T follicular helper cell (primary cell): ENCODE data around the gene ADAMTS9.

ENCODE experiments used
- DNase-seq: peaks from one replicate; pipeline ENCODE4 v3.0.0-alpha.2; 2020; ENCODE audit warnings: low read depth

Gene ADAMTS9

DNA sequence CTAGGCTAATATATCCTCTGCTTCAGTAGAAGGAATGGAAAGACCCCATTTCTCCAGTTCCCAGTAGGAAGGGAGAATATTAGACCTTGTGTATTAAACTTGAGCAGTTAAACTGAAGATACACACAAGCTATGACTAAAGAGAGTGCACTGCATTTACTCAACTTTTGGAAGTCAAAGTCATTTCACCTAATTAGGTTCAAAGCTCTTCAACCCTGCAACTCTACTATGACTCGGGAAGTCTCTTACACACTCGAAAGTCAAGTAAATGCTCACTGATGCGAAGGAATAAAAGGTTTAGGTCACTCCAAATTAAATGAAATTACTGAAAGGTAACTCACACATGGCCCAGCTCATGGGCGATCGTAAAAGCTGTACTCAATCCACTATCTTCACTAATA, 33.8 kb downstream of the ADAMTS9 start:
- no peak for DNase-seq

- no peak for DNase-seq
Measured at GRCh38 chr3:64653101-64653500, 34.7 kb downstream of the ADAMTS9 start.

DNA sequence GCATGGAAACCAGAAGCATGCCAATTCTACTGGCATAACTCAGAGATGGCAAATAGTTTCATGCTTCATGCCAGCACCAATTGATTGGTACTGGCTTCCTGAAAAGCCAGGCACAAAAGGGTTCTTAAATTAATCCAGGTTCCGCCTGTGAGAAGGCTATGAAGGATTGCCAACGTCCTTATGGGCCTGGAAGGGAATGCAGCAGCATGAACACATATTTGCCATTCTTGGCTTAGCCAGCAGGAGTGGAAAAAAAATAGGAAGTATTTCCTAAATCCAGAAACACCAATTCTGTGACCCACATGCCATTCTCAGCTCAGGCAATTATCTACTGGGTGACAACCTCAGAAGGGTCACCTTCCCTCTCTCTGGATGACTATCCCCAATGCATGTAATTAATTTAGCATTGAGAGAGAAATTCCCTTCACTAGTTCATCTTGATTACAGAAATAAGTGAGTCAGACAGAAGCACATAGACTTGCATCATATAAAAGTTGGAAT, 36.0 kb downstream of the ADAMTS9 start:
- no peak for DNase-seq

GRCh38 chr3:64651303-64651702, 36.5 kb downstream of the ADAMTS9 start:
- no peak for DNase-seq

- no peak for DNase-seq
Measured at GRCh38 chr3:64650715-64651114, 37.1 kb downstream of the ADAMTS9 start.

GRCh38 chr3:64650096-64650622, 37.6 kb downstream of the ADAMTS9 start:
- DNase-seq = no peak

DNA sequence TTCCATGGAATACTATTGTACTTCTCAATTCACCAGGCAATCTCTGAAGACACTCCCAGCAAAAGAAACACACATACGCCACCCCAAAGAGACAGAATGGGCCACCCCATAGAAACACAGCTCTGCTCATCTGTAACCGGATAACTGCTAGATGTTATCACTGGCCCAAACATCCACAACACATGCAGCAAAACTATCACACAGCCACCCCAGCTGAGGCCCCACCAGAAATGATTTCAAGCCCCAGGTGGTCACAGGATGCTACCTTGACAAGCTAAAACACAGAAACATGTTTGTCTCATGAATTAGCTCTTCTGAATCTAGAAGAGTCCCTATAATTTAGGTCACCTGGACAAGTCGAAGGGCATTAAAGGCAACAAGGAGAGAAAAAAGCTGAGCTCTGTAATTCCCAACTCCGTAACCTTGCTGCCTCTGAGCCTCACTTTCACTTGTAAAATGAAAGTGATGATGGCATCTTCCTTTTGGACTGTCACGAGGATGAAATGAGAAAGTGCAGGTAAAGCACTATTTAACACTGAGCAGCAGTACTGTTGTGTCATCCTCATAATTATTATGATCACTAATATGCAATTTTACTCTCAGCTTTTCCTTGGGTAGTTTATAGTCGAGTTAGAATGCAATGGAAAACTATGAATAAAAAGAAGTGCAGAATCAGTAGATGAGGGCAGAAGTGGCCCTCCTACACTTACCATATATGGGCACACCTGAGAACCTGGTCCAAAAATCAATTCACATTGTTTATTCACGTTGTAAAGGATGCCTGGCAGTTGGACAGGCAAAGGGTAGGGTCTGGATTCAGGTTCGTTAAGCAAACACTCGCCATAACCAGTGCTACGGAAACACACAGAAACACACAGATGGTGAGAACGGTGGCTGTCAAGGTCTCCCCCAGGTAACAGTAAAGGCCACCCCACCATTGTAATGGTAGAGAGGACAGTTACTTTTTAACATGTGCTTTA, 38.6 kb downstream of the ADAMTS9 start:
- no peak for DNase-seq

GRCh38 chr3:64647825-64648224, 40.0 kb downstream of the ADAMTS9 start:
- DNase-seq = no peak

- no peak for DNase-seq
Measured at GRCh38 chr3:64645243-64645642, 42.6 kb downstream of the ADAMTS9 start.

- no peak for DNase-seq
Measured at GRCh38 chr3:64644483-64644882, 43.3 kb downstream of the ADAMTS9 start.

DNA sequence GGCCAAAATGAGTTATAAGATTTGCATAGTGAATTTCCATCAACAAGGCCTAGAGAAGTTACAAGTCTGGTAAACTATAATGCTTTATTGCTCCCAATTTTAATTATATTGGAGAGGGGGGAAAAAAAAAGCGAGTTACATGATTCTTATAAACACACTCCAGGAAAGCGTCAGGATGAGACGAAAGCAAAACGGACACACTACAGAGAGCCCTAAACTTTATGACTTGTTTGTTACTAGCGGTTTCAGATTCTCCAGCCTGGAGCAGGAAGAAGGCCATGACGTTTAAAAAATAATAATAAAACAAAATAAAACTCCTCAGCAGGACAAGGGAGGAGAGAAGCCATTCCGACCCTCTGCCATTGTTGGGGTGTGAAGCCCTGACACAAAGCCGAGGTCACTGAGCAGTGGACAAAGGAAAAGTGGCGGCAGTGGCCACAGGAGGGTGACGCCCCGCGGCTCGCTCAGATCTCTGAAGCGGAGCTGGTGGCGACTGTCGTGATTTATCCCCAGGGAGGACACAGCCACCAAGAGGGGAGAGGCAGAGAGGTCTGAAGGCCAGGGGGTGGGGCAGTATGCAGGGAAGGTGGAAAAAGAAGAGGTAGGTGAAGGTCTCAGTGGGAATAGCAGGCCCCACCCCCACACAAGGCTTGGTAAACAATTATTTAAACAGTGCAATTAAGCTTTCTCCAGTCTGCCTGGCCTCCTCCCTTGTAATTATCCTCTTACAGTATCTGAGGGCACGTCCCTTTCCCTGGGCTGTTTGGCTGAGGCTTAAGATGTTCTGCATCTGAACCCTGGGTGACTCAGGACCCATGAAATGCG, 45.3 kb downstream of the ADAMTS9 start:
- no peak for DNase-seq

- no peak for DNase-seq
Measured at GRCh38 chr3:64638981-64639481, 48.8 kb downstream of the ADAMTS9 start.

DNA sequence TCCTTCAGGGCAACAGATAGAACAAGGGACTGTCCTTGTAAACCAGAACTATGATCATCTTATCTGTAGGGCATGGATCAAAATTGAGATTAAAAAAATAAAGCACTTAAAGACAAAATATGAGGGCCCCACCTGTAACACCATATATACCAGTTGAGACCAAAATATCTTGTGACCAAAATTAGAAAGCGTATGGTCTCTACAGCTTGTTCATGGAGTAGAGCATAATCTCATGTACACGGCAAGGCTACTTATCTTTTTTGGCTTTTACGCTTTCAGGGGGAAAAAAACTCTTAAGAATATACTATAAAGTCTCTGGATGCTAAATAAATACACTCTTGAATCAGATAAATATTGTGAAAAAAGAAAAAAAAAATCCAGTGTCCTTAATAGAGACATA, 49.3 kb downstream of the ADAMTS9 start:
- DNase-seq = no peak

- DNase-seq = no peak
Measured at GRCh38 chr3:64634417-64634816, 53.4 kb downstream of the ADAMTS9 start.

GRCh38 chr3:64631951-64632350, 55.8 kb downstream of the ADAMTS9 start:
- no peak for DNase-seq

DNA sequence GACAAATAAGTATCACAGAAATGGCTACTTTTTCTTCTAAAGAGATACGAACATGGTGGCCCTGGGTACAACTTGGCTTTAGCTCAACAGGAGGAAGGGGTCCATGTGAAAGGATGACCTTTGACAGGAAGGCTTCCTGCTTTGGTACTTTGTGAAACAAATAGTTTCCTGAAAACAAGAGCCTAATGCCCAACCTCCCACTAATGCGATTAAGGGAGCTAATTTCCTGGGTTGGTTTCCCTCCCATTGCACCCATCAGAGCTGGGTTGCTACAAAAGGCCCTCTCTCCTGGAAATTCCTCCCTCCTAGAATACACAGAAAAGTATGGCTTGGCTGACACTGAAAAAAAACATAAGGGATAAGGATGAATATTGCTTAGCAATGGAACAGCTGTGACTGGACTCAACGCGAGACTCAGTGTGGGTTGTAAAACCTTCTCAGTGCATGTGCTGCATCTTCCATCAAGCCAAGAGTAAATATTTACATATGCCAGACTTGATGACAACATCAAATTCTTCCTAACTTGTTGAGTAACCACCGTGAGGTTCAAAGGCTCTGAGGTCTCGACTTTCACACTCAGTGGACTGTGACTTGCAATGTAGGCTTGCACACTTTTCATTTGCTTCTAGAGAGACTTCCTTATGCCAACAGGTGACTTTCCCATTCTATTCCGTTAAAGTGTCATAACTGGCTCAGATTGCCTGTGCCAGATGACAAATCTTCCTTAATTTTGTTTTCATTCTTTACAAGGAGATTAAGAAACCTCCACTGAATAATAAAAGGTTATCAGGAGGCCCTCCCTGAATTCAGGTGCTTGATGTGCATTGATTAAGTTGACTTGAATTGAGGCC, 60.1 kb downstream of the ADAMTS9 start:
- no peak for DNase-seq

DNA sequence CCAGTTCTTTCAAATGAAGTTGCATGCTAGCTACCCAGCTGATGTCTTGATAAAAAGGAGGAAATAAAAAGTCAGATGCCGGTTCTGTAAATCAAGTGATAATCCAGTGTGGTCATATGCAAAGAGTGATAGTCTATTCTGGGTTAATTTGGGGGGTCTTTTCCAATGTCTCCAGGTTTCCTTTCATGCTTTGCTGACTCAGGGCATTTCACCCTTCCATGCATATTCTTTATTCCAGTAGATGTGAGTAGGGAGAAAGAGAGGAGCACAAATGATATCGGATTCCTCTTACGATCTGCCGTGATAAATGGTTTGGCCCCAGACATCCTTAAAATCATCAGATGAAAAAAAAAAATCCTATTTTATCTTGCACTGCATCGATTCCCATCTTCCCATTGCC, 60.8 kb downstream of the ADAMTS9 start:
- DNase-seq = no peak

- no peak for DNase-seq
Measured at GRCh38 chr3:64625381-64625780, 62.4 kb downstream of the ADAMTS9 start.

- DNase-seq = no peak
Measured at GRCh38 chr3:64623125-64623524, 64.7 kb downstream of the ADAMTS9 start.

GRCh38 chr3:64621726-64622395, 65.9 kb downstream of the ADAMTS9 start:
- no peak for DNase-seq

GRCh38 chr3:64621275-64621674, 66.5 kb downstream of the ADAMTS9 start:
- no peak for DNase-seq
